ENCODE measurements around the gene ABHD17C. TPM values are rescaled to one million over a fixed set of nuclear protein-coding genes. Genes with fewer than 3 reads are reported as not detected.

ABHD17C gene
- total RNA-seq, 1 experiment from 2014 or later: 16.3 TPM

GRCh38 chr15:80660119-80660518 is 35.0 kb upstream of the ABHD17C start:
- Histone ChIP-seq H3K4me3 (ENCODE audit: low read depth in 2 of 2, low read length in 2 of 2) (no peak overlapping the region), H3K27ac (ENCODE audit: low read length) (no peak overlapping the region), H3K36me3 (ENCODE audit: control insufficient read depth, insufficient read depth, low read length) (no peaks in the 10 kb centered on the region), H3K9me3 (ENCODE audit: control insufficient read depth, insufficient read depth, low read depth, low read length) (no peaks in the 10 kb centered on the region), H3K4me1 (ENCODE audit: control insufficient read depth, insufficient read depth, low read length) (no peaks in the 10 kb centered on the region), H3K27me3 (ENCODE audit: control insufficient read depth, insufficient read depth, low read length) (0 out of 2 replicates have a peak, but pooled peaks cover 2% of the 10 kb centered on the region)
- in situ Hi-C loops (cut with HindIII; ENCODE audit: low pct_unique_long_range_greater_than_20kb, low sequenced_read_pairs) (no loop called here), intact Hi-C loops (cut with micrococcal nuclease; ENCODE audit: unreplicated experiment) (loop anchor here (1.0 kb wide), 1 partner anchor 116 kb away; no protein-coding TSS in a partner anchor)
- ATAC-seq (peak; percentile 90), DNase-seq (ENCODE audit: low read depth, low spot score) (no peak)
- ChIA-PET POLR2A (no interaction called here), CTCF (interaction anchor here (1.0 to 1.9 kb wide), 5 partner anchors 34 to 119 kb away, joined by 3 to 18 read pairs (median 4); partner anchors contain the start of gene CEMIP)
- no TSS peak for BruUV-seq (replicated peaks)
- TF ChIP-seq TCF7L2 (IDR thresholded peaks at IDR 0.05; ENCODE audit: low read depth, low read length): no peak
- TF ChIP-seq REST (IDR thresholded peaks at IDR 0.05; ENCODE audit: insufficient read depth in 1 of 2, low read depth in 2 of 2, low read length in 1 of 2): no peak
- TF ChIP-seq SIN3A (IDR thresholded peaks at IDR 0.05; ENCODE audit: borderline replicate concordance, insufficient read depth, low read depth, low read length): no peak
- peak; percentile 58 for TF ChIP-seq CTCF (IDR thresholded peaks at IDR 0.05)
- TF ChIP-seq POLR2AphosphoS5 (IDR thresholded peaks at IDR 0.05; ENCODE audit: low read depth, low read length): no peak

- intact Hi-C loops (cut with micrococcal nuclease; ENCODE audit: unreplicated experiment): no loop called here
- no TSS peak for BruUV-seq (replicated peaks)
- CTCF ChIA-PET: interaction anchor here (0.7 kb wide), 2 partner anchors 118 to 251 kb away, joined by 3 to 9 read pairs; no protein-coding TSS in a partner anchor
- Histone ChIP-seq H3K4me1 (ENCODE audit: control insufficient read depth, insufficient read depth, low read length) (no peaks in the 10 kb centered on the region), H3K36me3 (ENCODE audit: control insufficient read depth, insufficient read depth, low read length) (no peaks in the 10 kb centered on the region), H3K9me3 (ENCODE audit: control insufficient read depth, insufficient read depth, low read depth, low read length) (no peaks in the 10 kb centered on the region), H3K27me3 (ENCODE audit: control insufficient read depth, insufficient read depth, low read length) (no peaks in the 10 kb centered on the region), H3K27ac (ENCODE audit: low read length) (no peak overlapping the region), H3K4me3 (ENCODE audit: low read depth in 2 of 2, low read length in 2 of 2) (no peak overlapping the region)
- POLR2A ChIA-PET: no interaction called here
- no peak for ATAC-seq
- in situ Hi-C loops (cut with HindIII; ENCODE audit: low pct_unique_long_range_greater_than_20kb, low sequenced_read_pairs): no loop called here
- TF ChIP-seq POLR2AphosphoS5 (IDR thresholded peaks at IDR 0.05; ENCODE audit: low read depth, low read length) (no peak), TCF7L2 (IDR thresholded peaks at IDR 0.05; ENCODE audit: low read depth, low read length) (no peak), CTCF (IDR thresholded peaks at IDR 0.05) (no peak), REST (IDR thresholded peaks at IDR 0.05; ENCODE audit: insufficient read depth in 1 of 2, low read depth in 2 of 2, low read length in 1 of 2) (no peak), SIN3A (IDR thresholded peaks at IDR 0.05; ENCODE audit: borderline replicate concordance, insufficient read depth, low read depth, low read length) (no peak)
- no peak for DNase-seq (ENCODE audit: low read depth, low spot score)
Observed at GRCh38 chr15:80662129-80662528, 33.0 kb upstream of the ABHD17C start.
